Measurements from ENCODE around the gene ZNF14. TPM values are rescaled to one million over a fixed set of nuclear protein-coding genes. Genes with fewer than 3 reads are reported as not detected.

Gene ZNF14
- total and polyA plus RNA-seq, 2 of the 13 experiments (the other 11 are each of a cell fraction or from before 2014, with no cell fraction given): 1.9 to 6.2 TPM

DNA sequence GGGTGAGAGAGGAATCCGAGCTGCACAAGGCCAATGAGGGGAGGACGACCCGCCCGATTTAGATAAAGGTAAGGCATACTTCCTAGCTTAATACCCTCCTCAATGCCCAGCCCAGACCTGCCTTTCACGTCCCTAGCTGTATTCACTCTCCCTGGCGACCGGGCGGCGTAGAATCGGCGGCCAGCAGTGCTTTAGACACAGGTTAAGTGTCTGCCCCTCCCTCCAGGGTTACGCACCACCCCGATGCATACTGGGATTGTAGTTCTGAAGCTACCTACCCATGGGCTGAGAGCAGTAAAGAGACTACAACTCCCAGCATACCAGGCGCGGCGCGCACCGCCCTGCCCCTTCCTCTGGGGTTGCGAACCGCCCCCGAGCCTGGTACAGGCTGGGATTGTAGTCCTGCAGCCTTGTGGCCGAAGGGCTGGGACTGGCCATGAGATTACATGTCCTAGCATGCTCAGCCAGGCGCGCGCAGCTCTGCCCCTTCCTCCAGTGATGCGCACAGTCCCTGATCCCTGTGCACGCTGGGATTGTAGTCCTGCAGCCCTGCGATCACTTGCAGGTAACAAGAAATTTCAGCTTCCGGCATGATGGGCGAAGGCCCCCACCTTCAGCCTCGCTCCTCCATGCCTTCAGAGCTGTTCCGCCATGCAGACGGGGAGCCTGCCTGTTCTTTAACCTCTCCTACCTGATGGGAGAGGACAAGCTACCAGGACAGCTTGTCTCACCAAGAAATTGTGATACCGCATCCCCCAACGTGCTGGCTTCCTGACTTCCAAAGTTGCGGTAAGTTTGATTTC, 43.5 kb upstream of the ZNF14 start (continued):
- TF ChIP-seq, protein P1, sequence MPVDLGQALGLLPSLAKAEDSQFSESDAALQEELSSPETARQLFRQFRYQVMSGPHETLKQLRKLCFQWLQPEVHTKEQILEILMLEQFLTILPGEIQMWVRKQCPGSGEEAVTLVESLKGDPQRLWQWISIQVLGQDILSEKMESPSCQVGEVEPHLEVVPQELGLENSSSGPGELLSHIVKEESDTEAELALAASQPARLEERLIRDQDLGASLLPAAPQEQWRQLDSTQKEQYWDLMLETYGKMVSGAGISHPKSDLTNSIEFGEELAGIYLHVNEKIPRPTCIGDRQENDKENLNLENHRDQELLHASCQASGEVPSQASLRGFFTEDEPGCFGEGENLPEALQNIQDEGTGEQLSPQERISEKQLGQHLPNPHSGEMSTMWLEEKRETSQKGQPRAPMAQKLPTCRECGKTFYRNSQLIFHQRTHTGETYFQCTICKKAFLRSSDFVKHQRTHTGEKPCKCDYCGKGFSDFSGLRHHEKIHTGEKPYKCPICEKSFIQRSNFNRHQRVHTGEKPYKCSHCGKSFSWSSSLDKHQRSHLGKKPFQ (CRISPR knock-in tag; IDR thresholded peaks at IDR 0.05; ENCODE audit: insufficient replicate concordance): no peak
- TF ChIP-seq MATR3 (CRISPR knock-in tag; IDR thresholded peaks at IDR 0.05): no peak
- TF ChIP-seq, protein P2, sequence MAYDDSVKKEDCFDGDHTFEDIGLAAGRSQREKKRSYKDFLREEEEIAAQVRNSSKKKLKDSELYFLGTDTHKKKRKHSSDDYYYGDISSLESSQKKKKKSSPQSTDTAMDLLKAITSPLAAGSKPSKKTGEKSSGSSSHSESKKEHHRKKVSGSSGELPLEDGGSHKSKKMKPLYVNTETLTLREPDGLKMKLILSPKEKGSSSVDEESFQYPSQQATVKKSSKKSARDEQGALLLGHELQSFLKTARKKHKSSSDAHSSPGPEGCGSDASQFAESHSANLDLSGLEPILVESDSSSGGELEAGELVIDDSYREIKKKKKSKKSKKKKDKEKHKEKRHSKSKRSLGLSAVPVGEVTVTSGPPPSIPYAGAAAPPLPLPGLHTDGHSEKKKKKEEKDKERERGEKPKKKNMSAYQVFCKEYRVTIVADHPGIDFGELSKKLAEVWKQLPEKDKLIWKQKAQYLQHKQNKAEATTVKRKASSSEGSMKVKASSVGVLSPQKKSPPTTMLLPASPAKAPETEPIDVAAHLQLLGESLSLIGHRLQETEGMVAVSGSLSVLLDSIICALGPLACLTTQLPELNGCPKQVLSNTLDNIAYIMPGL (CRISPR knock-in tag; IDR thresholded peaks at IDR 0.05; ENCODE audit: borderline replicate concordance in 1 of 2, low read depth in 1 of 2): peak; percentile 65 to 69
- TF ChIP-seq ISX (CRISPR knock-in tag; conservative IDR thresholded peaks at IDR 0.05): no peak
- TF ChIP-seq U2AF1 (optimal IDR thresholded peaks at IDR 0.05; ENCODE audit: low read depth, low read length): no peak
- TF ChIP-seq GATAD2A (CRISPR knock-in tag; IDR thresholded peaks at IDR 0.05): peak; percentile 50; the same call in 1 of the 2 replicates
- 0 out of 2 replicates have a peak, but pooled peaks have one; percentile 64 for TF ChIP-seq ZNF766 (CRISPR knock-in tag; IDR thresholded peaks at IDR 0.05; ENCODE audit: borderline replicate concordance)
- no peak for TF ChIP-seq NFRKB (IDR thresholded peaks at IDR 0.05)
- TF ChIP-seq, protein P3, sequence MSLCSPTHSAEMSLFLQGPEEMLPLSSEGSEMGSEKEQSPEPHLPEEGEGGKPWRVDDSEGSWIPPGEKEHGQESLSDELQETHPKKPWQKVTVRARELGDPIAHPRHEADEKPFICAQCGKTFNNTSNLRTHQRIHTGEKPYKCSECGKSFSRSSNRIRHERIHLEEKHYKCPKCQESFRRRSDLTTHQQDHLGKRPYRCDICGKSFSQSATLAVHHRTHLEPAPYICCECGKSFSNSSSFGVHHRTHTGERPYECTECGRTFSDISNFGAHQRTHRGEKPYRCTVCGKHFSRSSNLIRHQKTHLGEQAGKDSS (CRISPR knock-in tag; IDR thresholded peaks at IDR 0.05; ENCODE audit: borderline replicate concordance, low read depth): peak; percentile 56; the same call in 1 of the 2 replicates
- TF ChIP-seq, protein P4, sequence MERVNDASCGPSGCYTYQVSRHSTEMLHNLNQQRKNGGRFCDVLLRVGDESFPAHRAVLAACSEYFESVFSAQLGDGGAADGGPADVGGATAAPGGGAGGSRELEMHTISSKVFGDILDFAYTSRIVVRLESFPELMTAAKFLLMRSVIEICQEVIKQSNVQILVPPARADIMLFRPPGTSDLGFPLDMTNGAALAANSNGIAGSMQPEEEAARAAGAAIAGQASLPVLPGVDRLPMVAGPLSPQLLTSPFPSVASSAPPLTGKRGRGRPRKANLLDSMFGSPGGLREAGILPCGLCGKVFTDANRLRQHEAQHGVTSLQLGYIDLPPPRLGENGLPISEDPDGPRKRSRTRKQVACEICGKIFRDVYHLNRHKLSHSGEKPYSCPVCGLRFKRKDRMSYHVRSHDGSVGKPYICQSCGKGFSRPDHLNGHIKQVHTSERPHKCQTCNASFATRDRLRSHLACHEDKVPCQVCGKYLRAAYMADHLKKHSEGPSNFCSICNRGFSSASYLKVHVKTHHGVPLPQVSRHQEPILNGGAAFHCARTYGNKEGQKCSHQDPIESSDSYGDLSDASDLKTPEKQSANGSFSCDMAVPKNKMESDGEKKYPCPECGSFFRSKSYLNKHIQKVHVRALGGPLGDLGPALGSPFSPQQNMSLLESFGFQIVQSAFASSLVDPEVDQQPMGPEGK (CRISPR knock-in tag; IDR thresholded peaks at IDR 0.05): peak; percentile 84
- TF ChIP-seq CREM (IDR thresholded peaks at IDR 0.05): peak; percentile 99
- TF ChIP-seq CREM (CRISPR knock-in tag; IDR thresholded peaks at IDR 0.05): no peak
- no peak for TF ChIP-seq ZNF24 (IDR thresholded peaks at IDR 0.05)
- TF ChIP-seq GZF1 (CRISPR knock-in tag; IDR thresholded peaks at IDR 0.05): no peak
- TF ChIP-seq ZNF629 (CRISPR knock-in tag; conservative IDR thresholded peaks at IDR 0.05): no peak
- 0 out of 2 replicates have a peak, but pooled peaks have one; percentile 58 for TF ChIP-seq GTF3A (CRISPR knock-in tag; conservative IDR thresholded peaks at IDR 0.05)
- TF ChIP-seq PITX1 (CRISPR knock-in tag; IDR thresholded peaks at IDR 0.05): peak; percentile 43; the same call in 1 of the 2 replicates
- no peak for TF ChIP-seq MZF1 (CRISPR knock-in tag; IDR thresholded peaks at IDR 0.05; ENCODE audit: borderline replicate concordance)
- TF ChIP-seq HIVEP1 (CRISPR knock-in tag; IDR thresholded peaks at IDR 0.05): 0 out of 2 replicates have a peak, but pooled peaks have one; percentile 45
